ENCODE results near the gene NME1.

GRCh38 chr17:51133365-51133764 lies 20.0 kb upstream of the NME1 start:
- TF ChIP-seq POLR2A (IDR thresholded peaks at IDR 0.05) (no peak), CTCF (IDR thresholded peaks at IDR 0.05) (no peak)
